ENCODE measurements around the gene TBC1D10A.
A peak's percentile ranks its signal among the peaks of the same experiment; 100 is the strongest.

Gene TBC1D10A

GRCh38 chr22:30279046-30279788, 47.5 kb downstream of the TBC1D10A start:
- no peak overlapping the region for H3K4me3 ChIP-seq (ENCODE audit: low read length)
- no peak for DNase-seq (ENCODE audit: low read depth)

GRCh38 chr22:30277547-30278344, 49.0 kb downstream of the TBC1D10A start:
- DNase-seq (ENCODE audit: low read depth): peak; percentile 62
- H3K4me3 ChIP-seq (ENCODE audit: low read length): no peak overlapping the region
- TF ChIP-seq CTCF (conservative IDR thresholded peaks at IDR 0.05; ENCODE audit: low read depth, low read length): no peak

More at GRCh38 chr22:30279046-30279788, 47.5 kb downstream of the TBC1D10A start:
- TF ChIP-seq CTCF (conservative IDR thresholded peaks at IDR 0.05; ENCODE audit: low read depth, low read length): no peak

GRCh38 chr22:30276039-30276438, 50.7 kb downstream of the TBC1D10A start:
- DNase-seq (ENCODE audit: low read depth): no peak
- no peak overlapping the region for H3K4me3 ChIP-seq (ENCODE audit: low read length)
- no peak for TF ChIP-seq CTCF (conservative IDR thresholded peaks at IDR 0.05; ENCODE audit: low read depth, low read length)

GRCh38 chr22:30275625-30276024, 51.1 kb downstream of the TBC1D10A start:
- H3K4me3 ChIP-seq (ENCODE audit: low read length): no peak overlapping the region
- DNase-seq (ENCODE audit: low read depth): no peak
- no peak for TF ChIP-seq CTCF (conservative IDR thresholded peaks at IDR 0.05; ENCODE audit: low read depth, low read length)

GRCh38 chr22:30274437-30274812, 52.3 kb downstream of the TBC1D10A start:
- DNase-seq (ENCODE audit: low read depth): no peak
- H3K4me3 ChIP-seq (ENCODE audit: low read length): no peak overlapping the region
- no peak for TF ChIP-seq CTCF (conservative IDR thresholded peaks at IDR 0.05; ENCODE audit: low read depth, low read length)

- TF ChIP-seq CTCF (conservative IDR thresholded peaks at IDR 0.05; ENCODE audit: low read depth, low read length): no peak
These were observed 52.9 kb downstream of the TBC1D10A start for GRCh38 chr22:30273711-30274436.

More at GRCh38 chr22:30273711-30274436, 52.9 kb downstream of the TBC1D10A start:
- no peak for DNase-seq (ENCODE audit: low read depth)
- no peak overlapping the region for H3K4me3 ChIP-seq (ENCODE audit: low read length)

All from retinal pigment epithelial cell (primary cell).